ENCODE measurements around the gene DNAAF5. TPM values are rescaled to one million over a fixed set of nuclear protein-coding genes. Genes with fewer than 3 reads are reported as not detected.

Gene DNAAF5
- total and polyA plus RNA-seq, 2 of the 4 experiments (the other 2 are of a cell fraction): 12.4 to 32.6 TPM

DNA sequence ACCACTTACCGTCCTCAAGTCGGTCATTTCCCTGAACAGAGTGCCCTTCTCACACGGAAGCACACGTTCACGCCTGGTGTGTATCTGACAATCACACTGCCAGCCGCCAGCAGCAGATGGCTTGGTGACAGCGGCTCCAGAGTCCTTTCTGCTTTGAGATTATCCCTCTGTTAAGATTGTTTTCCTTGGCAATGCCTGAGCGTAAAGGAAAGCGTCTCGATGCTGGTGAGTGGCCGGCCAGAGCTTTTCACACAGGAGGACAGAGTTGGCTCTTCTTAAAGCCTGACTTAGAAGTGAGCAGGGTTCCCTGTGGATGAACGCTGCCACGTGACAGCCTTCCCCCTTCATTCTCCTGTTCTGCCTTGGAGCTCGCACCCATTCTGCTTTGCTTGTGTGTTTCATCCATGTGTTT lies 22.6 kb downstream of the DNAAF5 start:
- H3K23ac ChIP-seq (ENCODE audit: low read depth, low read length): no peak overlapping the region; the same call in 1 of the 2 replicates
- H3K18ac ChIP-seq (ENCODE audit: low read depth, low read length): no peak overlapping the region
- BruUV-seq (replicated peaks): no TSS peak
- no peak overlapping the region for H2BK5ac ChIP-seq (ENCODE audit: low read depth, low read length, poor library complexity, severe bottlenecking)
- H2AK9ac ChIP-seq (replicated peaks; ENCODE audit: low read depth, low read length, poor library complexity): no peak overlapping the region
- POLR2A ChIA-PET (ENCODE audit: unreplicated experiment): no interaction called here
- H3K9ac ChIP-seq (ENCODE audit: low read depth, low read length): no peak overlapping the region
- no peak overlapping the region for H2BK15ac ChIP-seq (ENCODE audit: low read depth, low read length)
- WGBS, 2 experiments (ENCODE audit: extremely low coverage in 2 of 2, insufficient read length in 1 of 2): 75% methylated on average over 8 of the region's 14 CpGs; no CpG with 5 or more reads in 1 of the 2 experiments
- H2AFZ ChIP-seq (replicated peaks; ENCODE audit: low read length, poor library complexity): no peak overlapping the region
- in situ Hi-C loops (cut with MboI; ENCODE audit: low sequenced_read_pairs): no loop called here
- H4K20me1 ChIP-seq (ENCODE audit: insufficient read depth, low read length): peaks cover 6% of the 10 kb centered on the region
- ATAC-seq (ENCODE audit: low read depth): no peak
- no peaks in the 10 kb centered on the region for H3K9me3 ChIP-seq (ENCODE audit: control insufficient read depth, insufficient read depth, low read length)
- no peak overlapping the region for H3K4me3 ChIP-seq (ENCODE audit: insufficient read depth, low read depth, low read length)
- H3K4me1 ChIP-seq (ENCODE audit: control insufficient read depth, insufficient read depth, low read length): no peaks in the 10 kb centered on the region
- no peak overlapping the region for H3K14ac ChIP-seq (replicated peaks; ENCODE audit: low read depth, low read length)
- H3K27me3 ChIP-seq (ENCODE audit: control insufficient read depth, insufficient read depth, low read length): no peaks in the 10 kb centered on the region
- dilution Hi-C loops (cut with HindIII; ENCODE audit: low sequenced_read_pairs, unreplicated experiment): no loop called here
- H4K91ac ChIP-seq (ENCODE audit: insufficient read depth, low read depth, low read length): no peak overlapping the region
- intact Hi-C loops (cut with micrococcal nuclease): no loop called here
- no peak overlapping the region for H2AK5ac ChIP-seq (ENCODE audit: low read depth, low read length)
- no peak overlapping the region for H2BK20ac ChIP-seq (ENCODE audit: low read depth, low read length)
- no peak overlapping the region for H3K4me2 ChIP-seq (ENCODE audit: low read depth, low read length)
- no peak overlapping the region for H4K5ac ChIP-seq (ENCODE audit: low read depth, low read length)
- CTCF ChIA-PET: no interaction called here
- H3K56ac ChIP-seq (ENCODE audit: extremely low read depth, insufficient read depth, low read length): no peak overlapping the region
- no peak overlapping the region for H4K8ac ChIP-seq (ENCODE audit: low read depth in 2 of 2, low read length in 2 of 2)
- no peak for DNase-seq
- H3K36me3 ChIP-seq (ENCODE audit: control insufficient read depth, insufficient read depth, low read length): peaks cover 16% of the 10 kb centered on the region
- H2BK120ac ChIP-seq (ENCODE audit: low read depth, low read length): no peak overlapping the region
- TF ChIP-seq, protein P1, sequence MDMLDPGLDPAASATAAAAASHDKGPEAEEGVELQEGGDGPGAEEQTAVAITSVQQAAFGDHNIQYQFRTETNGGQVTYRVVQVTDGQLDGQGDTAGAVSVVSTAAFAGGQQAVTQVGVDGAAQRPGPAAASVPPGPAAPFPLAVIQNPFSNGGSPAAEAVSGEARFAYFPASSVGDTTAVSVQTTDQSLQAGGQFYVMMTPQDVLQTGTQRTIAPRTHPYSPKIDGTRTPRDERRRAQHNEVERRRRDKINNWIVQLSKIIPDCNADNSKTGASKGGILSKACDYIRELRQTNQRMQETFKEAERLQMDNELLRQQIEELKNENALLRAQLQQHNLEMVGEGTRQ (IDR thresholded peaks at IDR 0.05; ENCODE audit: low read depth, low read length): no peak
- TF ChIP-seq RCOR1 (IDR thresholded peaks at IDR 0.05; ENCODE audit: insufficient replicate concordance, low read length): no peak
- no peak for TF ChIP-seq POLR2A (IDR thresholded peaks at IDR 0.05; ENCODE audit: low read depth, low read length)
- no peak for TF ChIP-seq MAFK (IDR thresholded peaks at IDR 0.05; ENCODE audit: low read depth, low read length)
- no peak for TF ChIP-seq BHLHE40 (IDR thresholded peaks at IDR 0.05; ENCODE audit: low read depth, low read length)
- TF ChIP-seq FOS (IDR thresholded peaks at IDR 0.05; ENCODE audit: low read depth, low read length): no peak
- TF ChIP-seq SMC3 (IDR thresholded peaks at IDR 0.05; ENCODE audit: low read depth, low read length): no peak
- TF ChIP-seq MXI1 (IDR thresholded peaks at IDR 0.05; ENCODE audit: borderline replicate concordance, low read depth, low read length): no peak
- no peak for TF ChIP-seq CEBPB (IDR thresholded peaks at IDR 0.05; ENCODE audit: low read depth, low read length)
- no peak for TF ChIP-seq RFX5 (IDR thresholded peaks at IDR 0.05; ENCODE audit: low read depth, low read length)
- no peak for TF ChIP-seq NFE2L2 (IDR thresholded peaks at IDR 0.05; ENCODE audit: low read depth, low read length)
- no peak for TF ChIP-seq MAZ (IDR thresholded peaks at IDR 0.05; ENCODE audit: borderline replicate concordance, low read depth, low read length)
- TF ChIP-seq, protein P2, sequence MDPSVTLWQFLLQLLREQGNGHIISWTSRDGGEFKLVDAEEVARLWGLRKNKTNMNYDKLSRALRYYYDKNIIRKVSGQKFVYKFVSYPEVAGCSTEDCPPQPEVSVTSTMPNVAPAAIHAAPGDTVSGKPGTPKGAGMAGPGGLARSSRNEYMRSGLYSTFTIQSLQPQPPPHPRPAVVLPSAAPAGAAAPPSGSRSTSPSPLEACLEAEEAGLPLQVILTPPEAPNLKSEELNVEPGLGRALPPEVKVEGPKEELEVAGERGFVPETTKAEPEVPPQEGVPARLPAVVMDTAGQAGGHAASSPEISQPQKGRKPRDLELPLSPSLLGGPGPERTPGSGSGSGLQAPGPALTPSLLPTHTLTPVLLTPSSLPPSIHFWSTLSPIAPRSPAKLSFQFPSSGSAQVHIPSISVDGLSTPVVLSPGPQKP (IDR thresholded peaks at IDR 0.05; ENCODE audit: borderline replicate concordance, low read depth, low read length): no peak
- no peak for TF ChIP-seq RAD21 (IDR thresholded peaks at IDR 0.05; ENCODE audit: low read length)
- TF ChIP-seq, protein P3, sequence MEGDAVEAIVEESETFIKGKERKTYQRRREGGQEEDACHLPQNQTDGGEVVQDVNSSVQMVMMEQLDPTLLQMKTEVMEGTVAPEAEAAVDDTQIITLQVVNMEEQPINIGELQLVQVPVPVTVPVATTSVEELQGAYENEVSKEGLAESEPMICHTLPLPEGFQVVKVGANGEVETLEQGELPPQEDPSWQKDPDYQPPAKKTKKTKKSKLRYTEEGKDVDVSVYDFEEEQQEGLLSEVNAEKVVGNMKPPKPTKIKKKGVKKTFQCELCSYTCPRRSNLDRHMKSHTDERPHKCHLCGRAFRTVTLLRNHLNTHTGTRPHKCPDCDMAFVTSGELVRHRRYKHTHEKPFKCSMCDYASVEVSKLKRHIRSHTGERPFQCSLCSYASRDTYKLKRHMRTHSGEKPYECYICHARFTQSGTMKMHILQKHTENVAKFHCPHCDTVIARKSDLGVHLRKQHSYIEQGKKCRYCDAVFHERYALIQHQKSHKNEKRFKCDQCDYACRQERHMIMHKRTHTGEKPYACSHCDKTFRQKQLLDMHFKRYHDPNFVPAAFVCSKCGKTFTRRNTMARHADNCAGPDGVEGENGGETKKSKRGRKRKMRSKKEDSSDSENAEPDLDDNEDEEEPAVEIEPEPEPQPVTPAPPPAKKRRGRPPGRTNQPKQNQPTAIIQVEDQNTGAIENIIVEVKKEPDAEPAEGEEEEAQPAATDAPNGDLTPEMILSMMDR (conservative IDR thresholded peaks at IDR 0.05; ENCODE audit: low read depth, low read length): no peak
- no peak for TF ChIP-seq CHD1 (IDR thresholded peaks at IDR 0.05; ENCODE audit: low read depth, low read length)
- no peak overlapping the region for H3K27ac ChIP-seq (ENCODE audit: insufficient read depth, low read length)
- H3K79me1 ChIP-seq (ENCODE audit: low read depth in 1 of 2, low read length in 2 of 2): peaks cover 14 to 45% of the 10 kb centered on the region in 2 experiments; a peak in 3 of 4 replicates
- peaks cover 11% of the 10 kb centered on the region; the same call in 1 of the 2 replicates for H3K9me1 ChIP-seq (ENCODE audit: insufficient read depth, low read length)
- H3K4ac ChIP-seq (ENCODE audit: low read depth, low read length): no peak overlapping the region
